ENCODE measurements around the gene PPP2R2B. TPM values are rescaled to one million over a fixed set of nuclear protein-coding genes. Genes with fewer than 3 reads are reported as not detected.

The PPP2R2B gene
- total and polyA plus RNA-seq, 2 donors (not counting 3 experiments of a cell fraction or from before 2014, with no cell fraction given), result not detected

DNA sequence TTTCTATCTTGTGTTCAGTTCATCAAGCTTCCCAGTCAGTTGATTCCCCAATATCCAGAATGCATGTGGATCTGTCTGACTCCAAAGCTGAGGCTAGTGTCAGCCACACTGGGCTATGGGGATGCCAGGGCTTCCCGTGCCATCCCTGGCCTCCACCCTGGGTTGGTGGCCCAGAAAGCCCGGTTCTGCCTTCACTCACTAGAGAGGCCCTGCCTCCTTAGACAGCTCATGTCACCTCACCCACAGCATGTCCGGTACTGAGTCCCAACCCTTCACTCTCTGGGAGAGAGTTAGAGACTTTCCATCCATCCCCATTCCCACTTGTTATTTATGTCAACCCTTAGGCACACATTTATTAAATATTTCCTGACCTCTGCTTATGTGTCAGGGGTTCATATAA lies 243.1 kb downstream of the PPP2R2B start:
- no peaks in the 10 kb centered on the region for H3K9me1 ChIP-seq (replicated peaks; ENCODE audit: control insufficient read depth, extremely low read depth, insufficient read depth, low read length)
- TF ChIP-seq FOS (IDR thresholded peaks at IDR 0.05; ENCODE audit: borderline replicate concordance, insufficient read depth, low read length) (no peak), MYC (IDR thresholded peaks at IDR 0.05; ENCODE audit: low read depth, low read length) (no peak), GATA2 (IDR thresholded peaks at IDR 0.05; ENCODE audit: insufficient read depth, insufficient read length, low read depth, low read length) (no peak), POLR2A (IDR thresholded peaks at IDR 0.05; ENCODE audit: low read depth, low read length) (no peak), EZH2 (IDR thresholded peaks at IDR 0.05; ENCODE audit: borderline replicate concordance, low read depth, low read length, severe bottlenecking) (no peak), JUN (IDR thresholded peaks at IDR 0.05; ENCODE audit: borderline replicate concordance, insufficient read depth, insufficient read length, low read depth) (no peak)
- TF ChIP-seq, protein P1, sequence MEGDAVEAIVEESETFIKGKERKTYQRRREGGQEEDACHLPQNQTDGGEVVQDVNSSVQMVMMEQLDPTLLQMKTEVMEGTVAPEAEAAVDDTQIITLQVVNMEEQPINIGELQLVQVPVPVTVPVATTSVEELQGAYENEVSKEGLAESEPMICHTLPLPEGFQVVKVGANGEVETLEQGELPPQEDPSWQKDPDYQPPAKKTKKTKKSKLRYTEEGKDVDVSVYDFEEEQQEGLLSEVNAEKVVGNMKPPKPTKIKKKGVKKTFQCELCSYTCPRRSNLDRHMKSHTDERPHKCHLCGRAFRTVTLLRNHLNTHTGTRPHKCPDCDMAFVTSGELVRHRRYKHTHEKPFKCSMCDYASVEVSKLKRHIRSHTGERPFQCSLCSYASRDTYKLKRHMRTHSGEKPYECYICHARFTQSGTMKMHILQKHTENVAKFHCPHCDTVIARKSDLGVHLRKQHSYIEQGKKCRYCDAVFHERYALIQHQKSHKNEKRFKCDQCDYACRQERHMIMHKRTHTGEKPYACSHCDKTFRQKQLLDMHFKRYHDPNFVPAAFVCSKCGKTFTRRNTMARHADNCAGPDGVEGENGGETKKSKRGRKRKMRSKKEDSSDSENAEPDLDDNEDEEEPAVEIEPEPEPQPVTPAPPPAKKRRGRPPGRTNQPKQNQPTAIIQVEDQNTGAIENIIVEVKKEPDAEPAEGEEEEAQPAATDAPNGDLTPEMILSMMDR (IDR thresholded peaks at IDR 0.05; ENCODE audit: extremely low read depth in 1 of 2, insufficient read depth in 1 of 2, low read depth in 1 of 2, low read length in 2 of 2), result no peak
- H3K4me1 ChIP-seq (ENCODE audit: control insufficient read depth, extremely low read depth, insufficient read depth, low read length), result no peaks in the 10 kb centered on the region
- H3K9me3 ChIP-seq (replicated peaks; ENCODE audit: control insufficient read depth, insufficient read depth, low read length), result no peaks in the 10 kb centered on the region
- H3K36me3 ChIP-seq (ENCODE audit: control insufficient read depth in 2 of 2, extremely low read depth in 1 of 2, insufficient read depth in 2 of 2, low read length in 2 of 2), result no peaks in the 10 kb centered on the region
- H4K20me1 ChIP-seq (replicated peaks; ENCODE audit: control insufficient read depth, extremely low read depth, insufficient read depth, low read length), result no peaks in the 10 kb centered on the region
- no peak overlapping the region for H3K4me3 ChIP-seq (replicated peaks in 1 of 3; ENCODE audit: insufficient read depth in 1 of 3, low read depth in 1 of 3, low read length in 3 of 3)
- POLR2A ChIA-PET, result no interaction called here
- H3K79me2 ChIP-seq (ENCODE audit: control insufficient read depth, insufficient read depth, low read length), result no peaks in the 10 kb centered on the region
- intact Hi-C loops (cut with micrococcal nuclease), result no loop called here
- H3K27me3 ChIP-seq (ENCODE audit: control insufficient read depth in 2 of 2, insufficient read depth in 2 of 2, low read length in 2 of 2), result no peaks in the 10 kb centered on the region
- BruUV-seq (replicated peaks), result no TSS peak
- no peak for DNase-seq (ENCODE audit: low read depth, low spot score)
- no peak overlapping the region for H3K9ac ChIP-seq (replicated peaks; ENCODE audit: extremely low read depth, insufficient read depth, low read length)
- H2AFZ ChIP-seq (ENCODE audit: low read depth, low read length), result no peak overlapping the region
- dilution Hi-C loops (cut with MboI; ENCODE audit: extremely low pct_ligation_motif_present, low sequenced_read_pairs), result no loop called here
- H3K27ac ChIP-seq (ENCODE audit: insufficient read depth, low read depth, low read length), result no peak overlapping the region
- no peak overlapping the region for H3K4me2 ChIP-seq (ENCODE audit: insufficient read depth, low read length)
- CTCF ChIA-PET, result interaction anchor here (1.2 kb wide), 1 partner anchor 330 kb away, joined by 3 read pairs; no protein-coding TSS in a partner anchor
- no peak for FAIRE-seq
